ENCODE results near the gene STRN. TPM values are rescaled to one million over a fixed set of nuclear protein-coding genes. Genes with fewer than 3 reads are reported as not detected.

Gene STRN
- total RNA-seq, 1 donor from 2014 or later = 19.6 TPM

- no peak for DNase-seq (ENCODE audit: low read depth, low spot score)
These were observed 168.8 kb downstream of the STRN start for GRCh38 chr2:36797324-36798070.

Other genes starting within 250 kb of the STRN start
- gene HEATR5B, start 117.8 kb upstream of the STRN start, total RNA-seq = 27.1 and 32.5 TPM in 2 replicates
- gene GPATCH11, start 118.0 kb upstream of the STRN start, total RNA-seq = 7.3 and 9.8 TPM in 2 replicates
- 29.4 and 36.9 TPM in 2 replicates for gene EIF2AK2, start 190.4 kb upstream of the STRN start, total RNA-seq
- gene SULT6B1, start 222.1 kb upstream of the STRN start, total RNA-seq = not detected in 2 replicates
- 11.1 and 12.5 TPM in 2 replicates for gene CEBPZOS, start 230.0 kb upstream of the STRN start, total RNA-seq

Data from pulmonary artery endothelial cell (primary cell).